IPS DF 4.7 (cell line): Measurements from ENCODE around the gene CRB1.

Source experiments
- DNase-seq: peaks from one replicate; pipeline ENCODE4 v3.0.0-alpha.2; 2013; ENCODE audit warnings: low spot score; ENCODE audit errors: extremely low read depth

The CRB1 gene

GRCh38 chr1:197526736-197527371, 258.8 kb downstream of the CRB1 start:
- DNase-seq: no peak
